GM21447 (cell line): Measurements from ENCODE around the gene TRAK1.

Experiments
- ATAC-seq: cut with Tn5 transposase; IDR thresholded peaks from one replicate; pipeline ENCODE4 v1.9.1; 2021; ENCODE audit not compliant: unreplicated experiment

TRAK1 gene

GRCh38 chr3:42122261-42123011, 31.3 kb downstream of the TRAK1 start:
- no peak for ATAC-seq

- ATAC-seq = no peak
These were observed 31.9 kb downstream of the TRAK1 start for GRCh38 chr3:42123012-42123581.

- ATAC-seq = no peak
These were observed 32.9 kb downstream of the TRAK1 start for GRCh38 chr3:42123824-42124658.

- ATAC-seq = no peak
These were observed 36.1 kb downstream of the TRAK1 start for GRCh38 chr3:42127226-42127625.

- ATAC-seq = no peak
These were observed 37.4 kb downstream of the TRAK1 start for GRCh38 chr3:42128526-42128925.

- no peak for ATAC-seq
These were observed 38.1 kb downstream of the TRAK1 start for GRCh38 chr3:42129014-42129953.

- no peak for ATAC-seq
These were observed 38.8 kb downstream of the TRAK1 start for GRCh38 chr3:42130007-42130328.

GRCh38 chr3:42130329-42131070, 39.3 kb downstream of the TRAK1 start:
- ATAC-seq = no peak

GRCh38 chr3:42133500-42134298, 42.5 kb downstream of the TRAK1 start:
- no peak for ATAC-seq

GRCh38 chr3:42134867-42135464, 43.8 kb downstream of the TRAK1 start:
- ATAC-seq = no peak

- no peak for ATAC-seq
These were observed 48.7 kb downstream of the TRAK1 start for GRCh38 chr3:42139621-42140453.

- no peak for ATAC-seq
These were observed 49.6 kb downstream of the TRAK1 start for GRCh38 chr3:42140665-42141203.

- ATAC-seq = no peak
These were observed 52.3 kb downstream of the TRAK1 start for GRCh38 chr3:42143440-42143839.

GRCh38 chr3:42144209-42144608, 53.1 kb downstream of the TRAK1 start:
- no peak for ATAC-seq

- ATAC-seq = no peak
These were observed 57.1 kb downstream of the TRAK1 start for GRCh38 chr3:42148086-42148848.

- no peak for ATAC-seq
These were observed 57.9 kb downstream of the TRAK1 start for GRCh38 chr3:42148982-42149432.

GRCh38 chr3:42149532-42149931, 58.4 kb downstream of the TRAK1 start:
- no peak for ATAC-seq
